Neural cell (in vitro differentiated cells): ENCODE data around the gene STARD13. TPM values are rescaled to one million over a fixed set of nuclear protein-coding genes. Genes with fewer than 3 reads are reported as not detected.

Experiments used
- H2AFZ ChIP-seq: fragments of 200-600, 300-800 bp; sonication (generic), shearing (Covaris generic); 2 replicates; pipeline ENCODE4 v1.6.0; 2014; ENCODE audit warnings: low read depth, mild to moderate bottlenecking, antibody characterized with exemption, low read length, moderate library complexity
- H3F3A ChIP-seq: fragments of 200-600 bp; shearing (Covaris generic); 2 replicates; pipeline ENCODE4 v1.6.1; 2016; ENCODE audit warnings: mild to moderate bottlenecking, moderate library complexity, mixed read lengths, antibody characterized with exemption, low read length; ENCODE audit not compliant: insufficient read depth, poor library complexity, severe bottlenecking
- H3K27ac ChIP-seq: fragments of 200-600, 300-800 bp; sonication (generic), shearing (Covaris generic); 2 replicates; pipeline ENCODE4 v1.5.1; 2014; ENCODE audit warnings: mild to moderate bottlenecking, low read length, moderate library complexity
- H3K27me3 ChIP-seq: fragments of 300-800, 200-600 bp; sonication (generic), shearing (Covaris generic); 2 replicates; pipeline ENCODE4 v1.6.0; 2014; ENCODE audit warnings: mild to moderate bottlenecking, low read depth, low read length, moderate library complexity; ENCODE audit not compliant: insufficient read depth
- H3K36me3 ChIP-seq: fragments of 300-800, 200-600 bp; sonication (generic), shearing (Covaris generic); 2 replicates; pipeline ENCODE4 v1.5.1; 2014; ENCODE audit warnings: mild to moderate bottlenecking, antibody characterized with exemption, low read length, moderate library complexity; ENCODE audit not compliant: insufficient read depth
- H3K4me2 ChIP-seq: fragments of 300-800, 200-600 bp; sonication (generic), shearing (Covaris generic); 2 replicates; pipeline ENCODE4 v1.6.0; 2014; ENCODE audit warnings: mild to moderate bottlenecking, low read length
- H3K4me3 ChIP-seq: fragments of 300-800, 200-600 bp; sonication (generic), shearing (Covaris generic); 2 replicates; pipeline ENCODE4 v1.5.1; 2014; ENCODE audit warnings: mild to moderate bottlenecking, low read length, moderate library complexity
- H3K79me2 ChIP-seq: fragments of 200-600 bp; shearing (Covaris generic); replicated peaks from 2 replicates; pipeline ENCODE4 v1.6.0; 2014; ENCODE audit warnings: mild to moderate bottlenecking, low read length, moderate library complexity; ENCODE audit not compliant: insufficient read depth
- H3K9ac ChIP-seq: fragments of 300-800, 200-600 bp; sonication (generic), shearing (Covaris generic); 2 replicates; pipeline ENCODE4 v1.6.1; 2016; ENCODE audit warnings: mild to moderate bottlenecking, low read length, mixed read lengths
- H3K9me2 ChIP-seq: fragments of 200-600 bp; shearing (Covaris generic); 2 replicates; pipeline ENCODE4 v1.6.1; 2016; ENCODE audit warnings: mild to moderate bottlenecking, low read length, mixed read lengths; ENCODE audit not compliant: insufficient read depth
- H3K9me3 ChIP-seq: fragments of 200-600, 300-800 bp; sonication (generic), shearing (Covaris generic); 2 replicates; pipeline ENCODE4 v1.6.1; 2016; ENCODE audit warnings: mild to moderate bottlenecking, mixed run types, low read length, moderate library complexity, mixed read lengths
- H4K20me1 ChIP-seq: fragments of 200-600 bp; shearing (Covaris generic); 2 replicates; pipeline ENCODE4 v1.6.1; 2016; ENCODE audit warnings: mild to moderate bottlenecking, mixed run types; ENCODE audit not compliant: insufficient read depth
- EP300 ChIP-seq: fragments of 450-650 bp; conservative IDR thresholded peaks from 2 replicates; pipeline ENCODE4 v1.6.1; 2014; ENCODE audit warnings: antibody characterized with exemption, mild to moderate bottlenecking, moderate library complexity; ENCODE audit not compliant: poor library complexity, severe bottlenecking
- EZH2 ChIP-seq: fragments of 200-600, 300-800 bp; shearing (Covaris generic), sonication (generic); IDR thresholded peaks from 2 replicates; pipeline ENCODE4 v1.6.1; 2014; ENCODE audit warnings: antibody characterized with exemption, low read length, borderline replicate concordance, mild to moderate bottlenecking; ENCODE audit not compliant: insufficient read depth, poor library complexity, severe bottlenecking
- MXI1 ChIP-seq: fragments of 450-650 bp; conservative IDR thresholded peaks from 2 replicates; pipeline ENCODE4 v1.6.1; 2014; ENCODE audit warnings: antibody characterized with exemption, mild to moderate bottlenecking; ENCODE audit not compliant: poor library complexity, severe bottlenecking
- POLR2AphosphoS5 ChIP-seq: IDR thresholded peaks from 2 replicates; pipeline ENCODE4 v1.6.1; 2012
- RAD21 ChIP-seq: fragments of 450-650 bp; conservative IDR thresholded peaks from 2 replicates; pipeline ENCODE4 v1.6.1; 2014; ENCODE audit warnings: antibody characterized with exemption, mild to moderate bottlenecking, moderate library complexity
- SMC3 ChIP-seq: fragments of 450-650 bp; conservative IDR thresholded peaks from 2 replicates; pipeline ENCODE4 v1.6.1; 2014; ENCODE audit warnings: antibody characterized with exemption, mild to moderate bottlenecking, moderate library complexity; ENCODE audit not compliant: poor library complexity
- TAF1 ChIP-seq: IDR thresholded peaks from 2 replicates; pipeline ENCODE4 v1.6.1; 2012; ENCODE audit warnings: low read depth
- polyA plus RNA-seq: library from polyadenylated mRNA; depleted of rRNA; stranded (reverse); fragments of >200 nt; gene quantifications from 2 replicates; pipeline ENCODE4 v1.2.3, GENCODE V29; 2014
- TF ChIP-seq, protein P1 (sequence below): IDR thresholded peaks from 2 replicates; pipeline ENCODE4 v1.6.1; 2012; ENCODE audit warnings: borderline replicate concordance
- TF ChIP-seq, protein P2 (sequence below): fragments of 450-650 bp; IDR thresholded peaks from 2 replicates; pipeline ENCODE4 v1.5.1; 2014; ENCODE audit warnings: antibody characterized with exemption, mild to moderate bottlenecking, moderate library complexity; ENCODE audit not compliant: poor library complexity, severe bottlenecking

STARD13 gene
- polyA plus RNA-seq, 1 donor from 2014 or later, result 0.05 TPM

DNA sequence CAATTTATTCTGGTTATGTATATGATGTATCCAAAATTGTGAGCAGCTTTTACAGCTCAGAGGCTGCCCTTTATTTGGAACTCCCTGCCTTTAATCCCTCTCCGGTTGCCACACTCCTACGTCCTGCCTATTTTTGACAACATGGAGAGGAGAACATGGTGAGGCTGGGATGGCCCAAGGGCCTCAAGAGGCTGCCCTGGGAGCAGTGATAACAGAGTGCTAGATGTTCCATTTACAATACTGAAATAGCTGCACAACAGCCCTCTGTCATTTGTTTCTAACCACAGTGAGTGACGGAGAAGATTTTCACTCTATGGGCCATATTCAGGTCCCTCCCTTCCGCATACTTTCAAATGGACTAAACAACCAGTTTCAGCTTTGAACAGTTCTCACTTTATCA lies 33.4 kb downstream of the STARD13 start:
- Histone ChIP-seq H3K9me3 (no peaks in the 10 kb centered on the region), H3K27me3 (no peaks in the 10 kb centered on the region), H3K79me2 (no peaks in the 10 kb centered on the region), H3F3A (no peaks in the 10 kb centered on the region), H2AFZ (no peak overlapping the region), H3K4me3 (no peak overlapping the region), H3K9ac (no peak overlapping the region), H3K9me2 (no peaks in the 10 kb centered on the region), H3K36me3 (no peaks in the 10 kb centered on the region), H3K4me2 (no peak overlapping the region), H4K20me1 (no peaks in the 10 kb centered on the region), H3K27ac (no peak overlapping the region)
- TF ChIP-seq, protein P1, sequence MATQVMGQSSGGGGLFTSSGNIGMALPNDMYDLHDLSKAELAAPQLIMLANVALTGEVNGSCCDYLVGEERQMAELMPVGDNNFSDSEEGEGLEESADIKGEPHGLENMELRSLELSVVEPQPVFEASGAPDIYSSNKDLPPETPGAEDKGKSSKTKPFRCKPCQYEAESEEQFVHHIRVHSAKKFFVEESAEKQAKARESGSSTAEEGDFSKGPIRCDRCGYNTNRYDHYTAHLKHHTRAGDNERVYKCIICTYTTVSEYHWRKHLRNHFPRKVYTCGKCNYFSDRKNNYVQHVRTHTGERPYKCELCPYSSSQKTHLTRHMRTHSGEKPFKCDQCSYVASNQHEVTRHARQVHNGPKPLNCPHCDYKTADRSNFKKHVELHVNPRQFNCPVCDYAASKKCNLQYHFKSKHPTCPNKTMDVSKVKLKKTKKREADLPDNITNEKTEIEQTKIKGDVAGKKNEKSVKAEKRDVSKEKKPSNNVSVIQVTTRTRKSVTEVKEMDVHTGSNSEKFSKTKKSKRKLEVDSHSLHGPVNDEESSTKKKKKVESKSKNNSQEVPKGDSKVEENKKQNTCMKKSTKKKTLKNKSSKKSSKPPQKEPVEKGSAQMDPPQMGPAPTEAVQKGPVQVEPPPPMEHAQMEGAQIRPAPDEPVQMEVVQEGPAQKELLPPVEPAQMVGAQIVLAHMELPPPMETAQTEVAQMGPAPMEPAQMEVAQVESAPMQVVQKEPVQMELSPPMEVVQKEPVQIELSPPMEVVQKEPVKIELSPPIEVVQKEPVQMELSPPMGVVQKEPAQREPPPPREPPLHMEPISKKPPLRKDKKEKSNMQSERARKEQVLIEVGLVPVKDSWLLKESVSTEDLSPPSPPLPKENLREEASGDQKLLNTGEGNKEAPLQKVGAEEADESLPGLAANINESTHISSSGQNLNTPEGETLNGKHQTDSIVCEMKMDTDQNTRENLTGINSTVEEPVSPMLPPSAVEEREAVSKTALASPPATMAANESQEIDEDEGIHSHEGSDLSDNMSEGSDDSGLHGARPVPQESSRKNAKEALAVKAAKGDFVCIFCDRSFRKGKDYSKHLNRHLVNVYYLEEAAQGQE, result no peak
- no peak for TF ChIP-seq MXI1

DNA sequence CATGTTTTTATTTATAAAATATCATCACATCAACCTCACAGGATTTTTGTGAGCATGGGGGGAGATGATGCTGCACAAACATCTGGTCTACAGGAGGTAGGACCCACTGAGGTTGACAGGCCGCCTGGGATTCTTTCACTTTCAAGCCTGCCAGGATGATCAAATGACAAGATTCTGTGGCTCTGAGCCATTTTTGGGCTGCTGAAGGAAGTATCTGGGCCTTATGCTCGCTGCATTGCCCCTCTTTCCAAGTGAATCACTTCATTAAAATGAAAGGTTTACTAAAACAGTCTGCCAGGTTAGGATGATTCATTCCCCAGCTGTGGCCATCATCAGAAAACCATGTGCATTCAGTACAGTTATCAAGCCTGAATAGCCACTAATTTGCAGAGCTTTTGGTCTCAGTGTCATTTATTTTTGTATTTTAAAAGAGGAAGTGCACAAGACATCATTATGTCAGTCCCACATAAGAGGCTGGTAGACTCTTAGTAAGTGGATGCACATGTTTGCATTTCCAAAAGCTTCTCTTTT lies 34.4 kb downstream of the STARD13 start:
- TF ChIP-seq RAD21 (no peak), POLR2AphosphoS5 (no peak), TAF1 (no peak), EP300 (no peak), SMC3 (no peak), MXI1 (no peak), EZH2 (no peak)
- TF ChIP-seq, protein P2, sequence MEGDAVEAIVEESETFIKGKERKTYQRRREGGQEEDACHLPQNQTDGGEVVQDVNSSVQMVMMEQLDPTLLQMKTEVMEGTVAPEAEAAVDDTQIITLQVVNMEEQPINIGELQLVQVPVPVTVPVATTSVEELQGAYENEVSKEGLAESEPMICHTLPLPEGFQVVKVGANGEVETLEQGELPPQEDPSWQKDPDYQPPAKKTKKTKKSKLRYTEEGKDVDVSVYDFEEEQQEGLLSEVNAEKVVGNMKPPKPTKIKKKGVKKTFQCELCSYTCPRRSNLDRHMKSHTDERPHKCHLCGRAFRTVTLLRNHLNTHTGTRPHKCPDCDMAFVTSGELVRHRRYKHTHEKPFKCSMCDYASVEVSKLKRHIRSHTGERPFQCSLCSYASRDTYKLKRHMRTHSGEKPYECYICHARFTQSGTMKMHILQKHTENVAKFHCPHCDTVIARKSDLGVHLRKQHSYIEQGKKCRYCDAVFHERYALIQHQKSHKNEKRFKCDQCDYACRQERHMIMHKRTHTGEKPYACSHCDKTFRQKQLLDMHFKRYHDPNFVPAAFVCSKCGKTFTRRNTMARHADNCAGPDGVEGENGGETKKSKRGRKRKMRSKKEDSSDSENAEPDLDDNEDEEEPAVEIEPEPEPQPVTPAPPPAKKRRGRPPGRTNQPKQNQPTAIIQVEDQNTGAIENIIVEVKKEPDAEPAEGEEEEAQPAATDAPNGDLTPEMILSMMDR, result no peak
- TF ChIP-seq, protein P1, result no peak
- Histone ChIP-seq H3K27me3 (no peaks in the 10 kb centered on the region), H3K4me2 (no peak overlapping the region), H3K36me3 (no peaks in the 10 kb centered on the region), H4K20me1 (no peaks in the 10 kb centered on the region), H3K9me2 (no peaks in the 10 kb centered on the region), H3K9me3 (no peaks in the 10 kb centered on the region), H3F3A (no peaks in the 10 kb centered on the region), H2AFZ (no peak overlapping the region), H3K9ac (no peak overlapping the region), H3K27ac (no peak overlapping the region), H3K4me3 (no peak overlapping the region), H3K79me2 (no peaks in the 10 kb centered on the region)
